ENCODE results near the gene ASIC2. TPM values are rescaled to one million over a fixed set of nuclear protein-coding genes. Genes with fewer than 3 reads are reported as not detected.

The ASIC2 gene
- total RNA-seq, 1 experiment from 2014 or later, result not detected

- Histone ChIP-seq H2AFZ (ENCODE audit: low read length) (no peak overlapping the region), H3K9ac (ENCODE audit: low read length) (no peak overlapping the region), H3K27me3 (ENCODE audit: low read length) (no peaks in the 10 kb centered on the region), H3K4me1 (ENCODE audit: low read length) (no peaks in the 10 kb centered on the region), H3K4me2 (ENCODE audit: low read depth, low read length, poor library complexity, severe bottlenecking) (no peak overlapping the region), H3K27ac (ENCODE audit: low read length) (no peak overlapping the region), H3K79me2 (ENCODE audit: low read length) (no peaks in the 10 kb centered on the region), H3K36me3 (ENCODE audit: insufficient read depth, low read length) (no peaks in the 10 kb centered on the region), H3K9me2 (replicated peaks; ENCODE audit: insufficient read depth, low read length) (no peaks in the 10 kb centered on the region), H3K9me3 (ENCODE audit: low read length) (no peaks in the 10 kb centered on the region), H4K20me1 (ENCODE audit: insufficient read depth, low read depth, low read length) (no peaks in the 10 kb centered on the region), H3K4me3 (ENCODE audit: low read length) (no peak overlapping the region)
- no peak for DNase-seq
These were observed 88.9 kb downstream of the ASIC2 start for GRCh38 chr17:33204156-33204555.

- Histone ChIP-seq H3K27ac (ENCODE audit: low read length) (no peak overlapping the region), H3K4me2 (ENCODE audit: low read depth, low read length, poor library complexity, severe bottlenecking) (no peak overlapping the region), H4K20me1 (ENCODE audit: insufficient read depth, low read depth, low read length) (no peaks in the 10 kb centered on the region), H3K36me3 (ENCODE audit: insufficient read depth, low read length) (no peaks in the 10 kb centered on the region), H3K4me3 (ENCODE audit: low read length) (no peak overlapping the region), H2AFZ (ENCODE audit: low read length) (no peak overlapping the region), H3K27me3 (ENCODE audit: low read length) (no peaks in the 10 kb centered on the region), H3K4me1 (ENCODE audit: low read length) (no peaks in the 10 kb centered on the region), H3K9ac (ENCODE audit: low read length) (no peak overlapping the region), H3K9me3 (ENCODE audit: low read length) (no peaks in the 10 kb centered on the region), H3K79me2 (ENCODE audit: low read length) (no peaks in the 10 kb centered on the region), H3K9me2 (replicated peaks; ENCODE audit: insufficient read depth, low read length) (no peaks in the 10 kb centered on the region)
- DNase-seq, result no peak
These were observed 90.1 kb downstream of the ASIC2 start for GRCh38 chr17:33202796-33203495.

- Histone ChIP-seq H3K4me2 (ENCODE audit: low read depth, low read length, poor library complexity, severe bottlenecking) (no peak overlapping the region), H3K9me3 (ENCODE audit: low read length) (no peaks in the 10 kb centered on the region), H3K36me3 (ENCODE audit: insufficient read depth, low read length) (no peaks in the 10 kb centered on the region), H4K20me1 (ENCODE audit: insufficient read depth, low read depth, low read length) (no peaks in the 10 kb centered on the region), H3K9ac (ENCODE audit: low read length) (no peak overlapping the region), H3K27me3 (ENCODE audit: low read length) (no peaks in the 10 kb centered on the region), H3K27ac (ENCODE audit: low read length) (no peak overlapping the region), H3K4me1 (ENCODE audit: low read length) (no peaks in the 10 kb centered on the region), H3K4me3 (ENCODE audit: low read length) (no peak overlapping the region), H2AFZ (ENCODE audit: low read length) (no peak overlapping the region), H3K9me2 (replicated peaks; ENCODE audit: insufficient read depth, low read length) (no peaks in the 10 kb centered on the region), H3K79me2 (ENCODE audit: low read length) (no peaks in the 10 kb centered on the region)
- peak; percentile 51 for DNase-seq
These were observed 91.1 kb downstream of the ASIC2 start for GRCh38 chr17:33202021-33202420.

- Histone ChIP-seq H3K9me3 (ENCODE audit: low read length) (no peaks in the 10 kb centered on the region), H4K20me1 (ENCODE audit: insufficient read depth, low read depth, low read length) (no peaks in the 10 kb centered on the region), H3K27me3 (ENCODE audit: low read length) (no peaks in the 10 kb centered on the region), H3K4me2 (ENCODE audit: low read depth, low read length, poor library complexity, severe bottlenecking) (no peak overlapping the region), H3K4me1 (ENCODE audit: low read length) (no peaks in the 10 kb centered on the region), H3K9ac (ENCODE audit: low read length) (no peak overlapping the region), H3K4me3 (ENCODE audit: low read length) (no peak overlapping the region), H2AFZ (ENCODE audit: low read length) (no peak overlapping the region), H3K27ac (ENCODE audit: low read length) (no peak overlapping the region), H3K79me2 (ENCODE audit: low read length) (no peaks in the 10 kb centered on the region), H3K9me2 (replicated peaks; ENCODE audit: insufficient read depth, low read length) (no peaks in the 10 kb centered on the region), H3K36me3 (ENCODE audit: insufficient read depth, low read length) (no peaks in the 10 kb centered on the region)
- DNase-seq, result peak; percentile 51
These were observed 91.8 kb downstream of the ASIC2 start for GRCh38 chr17:33201283-33201682.

GRCh38 chr17:33200587-33200986 lies 92.5 kb downstream of the ASIC2 start:
- H3K9ac ChIP-seq (ENCODE audit: low read length), result no peak overlapping the region
- H3K9me2 ChIP-seq (replicated peaks; ENCODE audit: insufficient read depth, low read length), result no peaks in the 10 kb centered on the region
- no peaks in the 10 kb centered on the region for H3K9me3 ChIP-seq (ENCODE audit: low read length)
- no peaks in the 10 kb centered on the region for H3K27me3 ChIP-seq (ENCODE audit: low read length)
- H3K79me2 ChIP-seq (ENCODE audit: low read length), result no peaks in the 10 kb centered on the region
- no peak overlapping the region for H3K4me3 ChIP-seq (ENCODE audit: low read length)
- no peak overlapping the region for H3K4me2 ChIP-seq (ENCODE audit: low read depth, low read length, poor library complexity, severe bottlenecking)
- no peaks in the 10 kb centered on the region for H4K20me1 ChIP-seq (ENCODE audit: insufficient read depth, low read depth, low read length)
- no peak for DNase-seq
- H2AFZ ChIP-seq (ENCODE audit: low read length), result no peak overlapping the region
- no peaks in the 10 kb centered on the region for H3K4me1 ChIP-seq (ENCODE audit: low read length)
- H3K36me3 ChIP-seq (ENCODE audit: insufficient read depth, low read length), result no peaks in the 10 kb centered on the region
- H3K27ac ChIP-seq (ENCODE audit: low read length), result no peak overlapping the region

- Histone ChIP-seq H3K4me3 (ENCODE audit: low read length) (no peak overlapping the region), H3K9me2 (replicated peaks; ENCODE audit: insufficient read depth, low read length) (no peaks in the 10 kb centered on the region), H3K9ac (ENCODE audit: low read length) (no peak overlapping the region), H2AFZ (ENCODE audit: low read length) (no peak overlapping the region), H3K27me3 (ENCODE audit: low read length) (no peaks in the 10 kb centered on the region), H3K27ac (ENCODE audit: low read length) (no peak overlapping the region), H3K79me2 (ENCODE audit: low read length) (no peaks in the 10 kb centered on the region), H3K9me3 (ENCODE audit: low read length) (no peaks in the 10 kb centered on the region), H3K4me1 (ENCODE audit: low read length) (no peaks in the 10 kb centered on the region), H4K20me1 (ENCODE audit: insufficient read depth, low read depth, low read length) (no peaks in the 10 kb centered on the region), H3K36me3 (ENCODE audit: insufficient read depth, low read length) (no peaks in the 10 kb centered on the region), H3K4me2 (ENCODE audit: low read depth, low read length, poor library complexity, severe bottlenecking) (no peak overlapping the region)
- DNase-seq, result no peak
These were observed 93.3 kb downstream of the ASIC2 start for GRCh38 chr17:33199571-33200510.

GRCh38 chr17:33198954-33199353 lies 94.1 kb downstream of the ASIC2 start:
- no peaks in the 10 kb centered on the region for H3K9me2 ChIP-seq (replicated peaks; ENCODE audit: insufficient read depth, low read length)
- H3K4me3 ChIP-seq (ENCODE audit: low read length), result no peak overlapping the region
- DNase-seq, result no peak
- no peaks in the 10 kb centered on the region for H3K4me1 ChIP-seq (ENCODE audit: low read length)
- H3K27me3 ChIP-seq (ENCODE audit: low read length), result no peaks in the 10 kb centered on the region
- H3K4me2 ChIP-seq (ENCODE audit: low read depth, low read length, poor library complexity, severe bottlenecking), result no peak overlapping the region
- no peaks in the 10 kb centered on the region for H3K9me3 ChIP-seq (ENCODE audit: low read length)
- no peaks in the 10 kb centered on the region for H4K20me1 ChIP-seq (ENCODE audit: insufficient read depth, low read depth, low read length)
- no peaks in the 10 kb centered on the region for H3K36me3 ChIP-seq (ENCODE audit: insufficient read depth, low read length)
- H3K9ac ChIP-seq (ENCODE audit: low read length), result no peak overlapping the region
- H3K27ac ChIP-seq (ENCODE audit: low read length), result no peak overlapping the region
- no peaks in the 10 kb centered on the region for H3K79me2 ChIP-seq (ENCODE audit: low read length)
- H2AFZ ChIP-seq (ENCODE audit: low read length), result no peak overlapping the region

GRCh38 chr17:33197342-33197741 lies 95.8 kb downstream of the ASIC2 start:
- no peaks in the 10 kb centered on the region for H3K9me2 ChIP-seq (replicated peaks; ENCODE audit: insufficient read depth, low read length)
- no peaks in the 10 kb centered on the region for H3K9me3 ChIP-seq (ENCODE audit: low read length)
- DNase-seq, result no peak
- H3K4me1 ChIP-seq (ENCODE audit: low read length), result no peaks in the 10 kb centered on the region
- H3K27me3 ChIP-seq (ENCODE audit: low read length), result no peaks in the 10 kb centered on the region
- no peaks in the 10 kb centered on the region for H3K79me2 ChIP-seq (ENCODE audit: low read length)
- H3K9ac ChIP-seq (ENCODE audit: low read length), result no peak overlapping the region
- H3K4me2 ChIP-seq (ENCODE audit: low read depth, low read length, poor library complexity, severe bottlenecking), result no peak overlapping the region
- no peak overlapping the region for H3K27ac ChIP-seq (ENCODE audit: low read length)
- no peak overlapping the region for H2AFZ ChIP-seq (ENCODE audit: low read length)
- H3K4me3 ChIP-seq (ENCODE audit: low read length), result no peak overlapping the region
- H4K20me1 ChIP-seq (ENCODE audit: insufficient read depth, low read depth, low read length), result no peaks in the 10 kb centered on the region
- H3K36me3 ChIP-seq (ENCODE audit: insufficient read depth, low read length), result no peaks in the 10 kb centered on the region

All from Karpas-422 (cell line).